ENCODE results near the gene ELMOD1.

The ELMOD1 gene

GRCh38 chr11:107646783-107647182, 55.8 kb downstream of the ELMOD1 start:
- DNase-seq (ENCODE audit: low read depth in 2 of 2): no peak

- DNase-seq (ENCODE audit: low read depth in 2 of 2): no peak
These were observed 57.3 kb downstream of the ELMOD1 start for GRCh38 chr11:107648242-107648641.

DNA sequence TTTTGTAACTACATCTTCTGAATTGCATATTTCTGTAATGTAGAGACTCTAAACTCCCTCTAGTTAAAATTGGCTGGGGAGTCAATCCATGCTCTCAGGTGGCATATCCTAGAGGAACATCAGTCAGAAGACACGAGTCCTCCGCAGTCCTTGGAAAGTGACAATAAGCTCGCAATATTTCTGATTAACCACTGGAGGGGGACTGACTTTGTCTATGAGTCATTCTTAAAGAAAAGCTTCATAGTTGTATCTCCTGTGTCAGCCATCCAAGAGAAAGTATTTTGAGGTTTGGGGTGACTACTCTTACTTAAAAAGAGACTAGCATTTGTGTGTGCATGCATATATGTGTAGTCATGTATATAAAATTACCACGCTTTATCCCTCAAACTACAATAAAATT, 60.7 kb downstream of the ELMOD1 start:
- no peak for DNase-seq (ENCODE audit: low read depth in 2 of 2)

GRCh38 chr11:107653076-107653475, 62.1 kb downstream of the ELMOD1 start:
- no peak for DNase-seq (ENCODE audit: low read depth in 2 of 2)

DNA sequence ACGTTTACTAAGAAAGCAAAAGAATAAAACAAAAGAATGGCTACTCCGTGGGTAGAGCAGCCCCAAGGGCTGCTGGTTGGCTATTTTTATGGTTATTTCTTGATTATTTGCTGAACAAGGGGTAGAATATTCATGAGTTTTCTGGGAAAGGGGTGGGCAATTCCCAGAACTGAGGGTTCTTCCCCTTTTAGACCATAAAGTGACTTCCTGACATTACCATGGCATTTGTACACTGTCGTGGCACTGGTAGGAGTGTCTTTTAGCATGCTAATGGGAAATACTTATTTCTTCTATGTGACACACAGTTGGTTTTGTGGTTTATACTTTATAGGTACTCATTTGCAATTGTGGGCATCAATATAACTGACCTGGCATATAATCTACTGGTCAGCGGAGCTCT, 64.7 kb downstream of the ELMOD1 start:
- no peak for DNase-seq (ENCODE audit: low read depth in 2 of 2)

DNA sequence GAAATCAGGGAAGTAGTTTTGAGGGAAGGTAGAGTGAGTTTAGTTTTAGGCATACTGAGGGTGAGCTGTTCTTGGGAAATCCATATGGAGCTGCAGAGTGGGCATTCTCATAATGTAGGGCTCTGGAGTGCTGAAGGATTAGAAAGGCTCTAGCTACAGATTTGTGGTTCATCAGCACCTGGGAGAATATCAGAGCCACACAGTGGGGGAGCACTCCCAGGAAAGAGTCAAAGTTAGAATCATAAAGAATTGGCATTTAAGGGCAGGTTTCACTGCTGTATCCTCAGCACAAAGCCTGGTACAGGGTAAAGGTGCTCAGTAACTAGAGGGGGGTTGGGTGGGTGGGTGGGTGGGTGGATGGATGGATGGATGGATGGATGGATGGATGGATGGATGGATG, 68.4 kb downstream of the ELMOD1 start:
- DNase-seq (ENCODE audit: low read depth in 2 of 2): no peak

- DNase-seq (ENCODE audit: low read depth in 2 of 2): no peak
These were observed 69.1 kb downstream of the ELMOD1 start for GRCh38 chr11:107660066-107660465.

DNA sequence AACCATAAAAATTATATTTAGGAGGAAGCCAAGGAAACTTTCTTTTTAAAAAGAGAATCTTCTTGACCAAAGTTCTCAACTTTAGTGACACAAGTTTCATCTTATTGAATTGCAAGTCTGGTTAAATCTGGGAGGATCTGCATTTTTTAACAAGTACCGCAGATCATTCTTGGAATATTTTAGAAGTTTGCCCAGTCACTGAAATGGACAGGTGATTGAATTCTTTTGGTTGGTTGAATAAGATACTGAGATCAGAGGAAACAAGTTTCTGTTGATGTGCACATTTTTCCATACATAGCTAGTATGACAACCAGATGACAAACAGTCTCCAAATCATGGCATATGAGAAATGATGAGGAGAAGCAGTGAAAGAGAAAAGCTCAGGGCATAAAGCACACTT, 70.7 kb downstream of the ELMOD1 start:
- DNase-seq (ENCODE audit: low read depth in 2 of 2): no peak

DNA sequence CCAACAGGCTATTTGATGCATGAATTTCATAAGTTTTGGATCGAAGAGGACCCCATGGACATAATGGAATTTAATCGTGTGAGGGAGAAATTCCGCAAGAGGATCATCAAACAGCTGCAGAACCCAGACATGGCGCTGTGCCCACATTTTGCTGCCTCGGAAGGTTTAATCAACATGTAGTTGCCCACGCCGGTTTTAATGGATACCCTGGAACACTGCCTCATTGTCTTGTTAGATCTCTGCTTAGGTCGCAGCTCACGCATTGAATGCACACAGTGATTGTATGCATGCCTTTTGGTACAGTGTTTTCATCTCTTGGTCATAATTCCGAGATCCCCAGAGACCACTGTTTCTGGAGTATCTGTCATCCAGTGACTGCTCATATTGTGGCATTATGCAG, 74.1 kb downstream of the ELMOD1 start:
- no peak for DNase-seq (ENCODE audit: low read depth in 2 of 2)

DNA sequence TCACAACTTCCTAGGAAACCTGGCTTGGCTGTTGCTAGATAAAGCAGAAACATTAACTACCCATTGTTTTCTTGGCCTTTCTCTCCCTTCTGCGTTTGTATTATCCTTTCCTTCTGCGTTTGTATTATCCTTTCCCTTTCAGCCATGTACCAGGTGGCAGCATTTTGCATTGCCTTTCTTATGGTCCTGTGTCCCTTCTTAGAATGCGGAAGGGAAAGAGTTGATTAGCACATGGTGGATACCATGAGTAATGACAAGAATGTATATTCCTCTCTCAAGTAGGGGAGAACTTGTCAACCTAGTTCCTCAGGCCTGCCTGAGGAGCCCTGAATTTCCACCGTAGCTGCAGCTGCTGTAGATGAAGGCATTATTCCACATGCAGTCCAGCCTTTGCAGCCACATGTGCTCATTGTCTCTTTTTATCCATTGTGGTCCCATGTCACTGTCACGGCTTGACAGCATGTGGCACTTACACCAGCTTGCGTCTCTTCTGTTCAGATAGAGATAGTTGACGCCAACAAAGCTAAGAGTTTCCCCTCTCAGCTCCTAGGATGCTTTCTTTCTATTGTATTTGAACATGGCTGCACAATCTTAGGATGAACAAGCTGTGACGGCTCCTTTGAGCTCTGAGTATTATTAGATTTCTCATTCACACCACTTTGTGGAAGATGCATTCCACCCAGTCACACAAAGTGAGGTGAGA, 76.1 kb downstream of the ELMOD1 start:
- DNase-seq (ENCODE audit: low read depth in 2 of 2): no peak

DNA sequence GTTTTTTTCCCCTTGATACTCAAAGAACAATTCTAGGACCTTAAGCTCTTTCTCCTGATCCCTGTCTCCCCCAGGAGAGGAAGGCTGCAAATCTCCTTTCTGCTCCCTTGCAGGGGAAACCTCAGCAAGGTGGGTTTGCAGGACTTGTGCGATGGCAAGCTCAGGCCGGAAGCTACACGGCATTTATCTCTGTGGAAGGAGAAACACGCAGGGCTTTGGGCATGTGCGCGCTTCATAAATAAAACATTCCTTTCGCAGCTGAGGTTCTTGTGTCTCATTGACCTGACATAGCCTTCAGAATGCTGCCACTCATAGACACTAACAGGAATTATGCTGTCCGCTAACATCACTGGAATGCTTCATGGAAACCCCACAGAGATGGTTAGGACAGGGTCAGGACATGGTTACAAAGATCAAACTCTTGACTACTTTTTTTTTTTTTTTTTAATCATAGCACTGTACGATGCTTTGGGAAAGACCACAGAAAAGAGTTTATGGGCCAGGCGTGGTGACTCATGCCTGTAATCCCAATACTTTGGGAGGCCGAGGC, 78.3 kb downstream of the ELMOD1 start:
- no peak for DNase-seq (ENCODE audit: low read depth in 2 of 2)

DNA sequence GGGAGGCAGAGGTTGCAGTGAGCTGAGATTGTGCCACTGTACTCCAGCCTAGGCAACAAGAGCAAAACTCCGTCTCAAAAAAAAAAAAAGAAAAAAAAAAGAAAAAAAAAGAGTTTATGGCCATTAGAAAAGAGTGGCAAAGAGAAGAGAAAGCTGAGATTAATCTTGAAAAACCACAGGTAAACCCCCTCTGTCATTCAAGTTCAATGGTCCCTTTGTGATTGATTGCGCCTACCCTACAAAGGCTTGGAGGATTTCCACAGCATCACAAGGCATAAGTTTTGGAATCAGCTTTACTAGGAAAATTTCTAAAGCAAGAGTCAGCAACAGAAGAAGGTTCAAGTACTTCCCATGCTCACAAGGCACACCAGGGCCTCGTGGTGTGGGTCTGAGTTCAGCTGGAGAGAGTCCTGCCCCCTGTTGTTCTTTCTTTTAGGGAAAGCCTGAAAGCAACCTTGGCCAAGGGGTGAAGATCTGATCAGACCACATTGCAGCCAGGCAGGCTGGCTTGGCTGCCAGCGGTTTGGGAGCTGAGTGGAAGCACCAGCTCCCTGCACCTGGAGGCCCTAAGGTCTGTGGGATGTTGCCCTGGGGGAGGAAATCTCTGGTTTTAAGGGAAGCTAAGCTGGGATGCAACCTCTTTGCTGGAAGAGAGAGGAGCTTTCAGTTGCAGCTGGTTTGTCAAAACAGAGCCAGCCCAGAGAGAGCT, 79.1 kb downstream of the ELMOD1 start:
- DNase-seq (ENCODE audit: low read depth in 2 of 2): no peak

DNA sequence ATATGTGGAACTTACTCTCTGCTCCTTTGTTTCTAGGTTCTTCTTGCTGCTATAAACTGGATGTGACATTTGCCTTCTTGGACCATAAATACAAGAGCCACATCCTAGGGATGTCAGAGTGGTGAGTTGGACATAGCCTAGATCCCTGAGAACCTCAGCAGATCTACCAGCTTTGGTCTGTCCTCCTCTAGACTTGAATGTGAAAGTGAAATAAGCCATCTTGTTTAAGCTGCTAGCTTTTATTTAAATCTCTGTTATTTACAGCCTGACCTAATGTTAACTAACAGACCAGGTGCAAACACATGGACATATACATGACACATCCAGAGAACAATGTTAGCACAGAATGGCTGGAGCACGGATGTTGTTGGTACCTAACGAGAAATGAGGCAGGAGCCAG, 85.0 kb downstream of the ELMOD1 start:
- DNase-seq (ENCODE audit: low read depth in 2 of 2): no peak

DNA sequence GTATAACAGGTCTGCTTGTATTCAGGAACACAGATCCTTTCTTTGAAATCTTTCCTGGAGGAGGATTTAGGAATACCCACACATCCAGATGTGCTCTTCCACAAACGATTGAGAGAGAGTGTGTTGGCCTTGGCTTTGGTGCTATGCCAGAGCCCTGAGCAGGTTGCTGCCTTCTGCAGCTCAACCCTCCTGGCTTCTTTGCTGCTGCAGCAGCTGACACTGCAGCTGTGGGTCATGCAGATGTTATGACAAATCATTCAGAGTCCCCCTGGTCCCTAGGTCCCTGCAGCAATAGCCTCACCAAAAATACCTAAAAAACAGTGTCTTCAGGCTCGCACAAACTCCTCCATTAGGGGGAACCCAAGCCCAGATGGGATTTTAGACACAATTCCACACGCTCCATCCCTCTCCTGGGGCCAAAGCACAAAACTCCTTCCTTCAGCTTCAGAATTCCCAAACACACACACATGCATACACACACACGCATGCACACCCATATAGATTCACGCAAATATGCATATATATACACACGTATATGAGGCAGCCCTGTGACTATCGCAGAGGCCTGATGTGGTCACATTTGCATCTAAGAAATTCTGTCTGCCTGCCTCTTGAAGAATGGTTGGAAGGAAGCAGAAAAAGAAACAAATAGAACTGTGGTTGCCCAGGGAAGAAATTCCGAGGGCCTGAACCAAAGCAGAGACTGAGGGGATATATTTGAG, 85.5 kb downstream of the ELMOD1 start:
- no peak for DNase-seq (ENCODE audit: low read depth in 2 of 2)

DNA sequence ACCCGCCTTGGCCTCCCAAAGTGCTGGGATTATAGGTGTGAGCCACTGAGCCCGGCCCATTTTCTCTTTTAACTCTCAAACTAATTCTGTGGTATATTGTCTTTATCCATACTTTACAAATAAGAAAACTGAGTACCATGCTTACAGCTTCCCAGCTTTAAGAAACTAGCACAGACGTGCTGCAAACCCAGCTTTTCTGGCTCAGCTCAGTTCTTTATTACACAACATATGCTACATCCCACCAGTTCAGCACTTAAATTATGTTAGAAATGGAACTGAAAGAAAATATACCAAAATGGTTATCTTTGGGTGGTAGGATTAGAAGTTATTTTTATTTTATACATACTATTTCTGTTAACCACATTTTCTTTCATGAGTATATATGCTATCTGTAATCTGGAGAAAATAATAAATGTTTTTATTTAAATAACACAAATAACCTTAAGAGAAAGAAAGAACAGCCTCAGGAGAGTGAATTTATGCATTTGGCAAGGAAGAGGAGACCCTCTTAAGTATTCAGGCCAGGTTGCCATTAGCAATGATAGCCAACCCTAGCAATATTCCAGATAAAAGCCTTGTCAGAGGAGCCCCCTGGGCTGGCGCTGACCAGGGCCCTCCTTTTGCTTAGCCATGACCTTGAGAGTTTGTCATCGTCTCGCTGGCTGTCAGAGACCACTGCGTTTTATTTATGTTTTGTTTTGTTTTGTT, 87.1 kb downstream of the ELMOD1 start:
- DNase-seq (ENCODE audit: low read depth in 2 of 2): no peak

DNA sequence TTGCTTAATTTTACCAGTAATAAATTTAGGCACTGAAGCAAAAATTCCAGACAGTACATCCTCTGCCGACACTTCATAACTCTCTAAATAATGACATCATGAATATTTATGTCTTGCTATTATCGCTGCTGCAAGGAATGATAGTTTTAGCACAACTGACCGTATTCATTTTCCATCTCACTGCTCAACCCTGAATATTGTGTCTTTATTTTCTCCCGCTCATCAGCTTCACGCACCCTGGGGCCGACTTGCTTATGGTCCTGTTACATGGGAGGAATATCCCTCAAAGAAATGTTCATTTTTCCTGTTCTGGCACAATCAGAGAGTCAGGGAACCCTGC, 87.7 kb downstream of the ELMOD1 start:
- DNase-seq (ENCODE audit: low read depth in 2 of 2): no peak

GRCh38 chr11:107679255-107680024, 88.5 kb downstream of the ELMOD1 start:
- no peak for DNase-seq (ENCODE audit: low read depth in 2 of 2)

GRCh38 chr11:107682171-107682570, 91.2 kb downstream of the ELMOD1 start:
- no peak for DNase-seq (ENCODE audit: low read depth in 2 of 2)

DNA sequence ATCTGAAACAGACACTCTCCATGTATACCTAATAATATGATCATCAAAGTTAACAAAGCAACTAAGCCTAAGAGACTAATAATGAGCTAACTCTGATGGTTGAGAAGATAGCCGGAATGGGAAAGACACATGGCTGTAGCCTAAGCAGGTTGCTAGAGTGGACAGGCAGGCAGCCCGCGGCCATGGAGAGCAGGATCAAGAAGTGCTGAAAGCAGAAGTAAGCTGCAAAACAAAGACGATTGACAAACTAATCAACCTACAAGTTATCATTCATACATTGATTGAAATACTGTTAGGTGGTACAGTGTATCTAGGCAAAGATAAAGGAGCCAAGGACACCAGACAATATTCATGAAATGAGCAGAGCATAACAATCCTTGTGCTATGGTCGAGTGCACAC, 91.6 kb downstream of the ELMOD1 start:
- no peak for DNase-seq (ENCODE audit: low read depth in 2 of 2)

DNA sequence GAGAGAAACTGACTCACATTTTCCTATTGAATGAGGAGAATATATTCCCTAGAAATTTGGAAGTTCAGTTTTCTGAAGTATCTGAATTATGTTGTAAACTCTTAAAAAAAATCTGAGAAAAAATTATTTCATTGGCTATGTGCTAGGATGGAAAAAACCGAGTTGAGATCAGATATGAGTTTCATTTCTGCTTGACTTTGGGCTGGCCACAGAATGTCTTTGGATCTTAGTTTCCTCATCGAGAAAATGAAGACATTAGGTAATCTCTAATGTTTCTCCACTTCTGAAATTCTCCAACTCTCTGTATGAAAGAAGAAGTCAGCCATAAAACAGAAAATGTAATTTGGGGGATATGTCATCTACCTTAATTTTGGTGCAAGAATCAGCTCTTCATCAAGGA, 92.1 kb downstream of the ELMOD1 start:
- DNase-seq (ENCODE audit: low read depth in 2 of 2): no peak

DNA sequence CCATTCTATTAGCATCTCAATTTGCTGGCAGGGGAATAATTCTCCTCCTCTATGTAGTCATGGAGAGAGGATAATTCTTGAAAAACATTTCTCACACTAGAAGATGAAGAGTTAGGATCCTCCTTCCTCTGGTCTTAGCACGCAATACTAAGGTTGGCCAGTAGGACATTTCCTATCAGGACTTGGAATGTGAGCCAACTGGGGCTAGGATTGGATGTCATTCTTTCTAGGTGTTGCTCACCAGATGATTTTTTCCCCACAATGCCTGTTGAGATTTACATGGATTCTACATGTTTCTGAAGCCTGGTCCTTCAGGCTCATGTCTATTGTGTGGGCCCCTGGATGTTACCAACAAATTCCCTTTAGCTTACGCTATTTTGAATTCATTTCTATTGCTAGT, 92.9 kb downstream of the ELMOD1 start:
- DNase-seq (ENCODE audit: low read depth in 2 of 2): no peak

Measured in fibroblast of skin of left quadriceps (primary cell).